Bone marrow (tissue), 2 donors: Measurements from ENCODE around the gene BDKRB1.

Source experiments
- DNase-seq, 2 donors: peaks; one replicate each; lab custom pipeline; 2025; lab: John Stamatoyannopoulos, UW

Gene BDKRB1

GRCh38 chr14:96255501-96256366 lies at the start of gene BDKRB1:
Gene BDKRB1 (plus strand): TSS chr14:96256210. CDS start chr14:96263683, 7,473 bp downstream.
- DNase-seq: no peak

- DNase-seq: no peak
Observed at GRCh38 chr14:96206461-96206860, 49.5 kb upstream of the BDKRB1 start.

GRCh38 chr14:96207686-96208085 lies 48.3 kb upstream of the BDKRB1 start:
- no peak for DNase-seq

- DNase-seq: no peak
Observed at GRCh38 chr14:96208739-96209138, 47.3 kb upstream of the BDKRB1 start.

- DNase-seq: no peak
Observed at GRCh38 chr14:96212140-96212539, 43.9 kb upstream of the BDKRB1 start.

GRCh38 chr14:96212896-96213295 lies 43.1 kb upstream of the BDKRB1 start:
- DNase-seq: no peak

GRCh38 chr14:96213871-96214465 lies 42.0 kb upstream of the BDKRB1 start:
- no peak for DNase-seq

- no peak for DNase-seq
Observed at GRCh38 chr14:96214793-96215192, 41.2 kb upstream of the BDKRB1 start.

GRCh38 chr14:96215452-96216244 lies 40.4 kb upstream of the BDKRB1 start:
- no peak for DNase-seq

GRCh38 chr14:96216627-96217026 lies 39.4 kb upstream of the BDKRB1 start:
- DNase-seq: no peak

- DNase-seq: no peak
Observed at GRCh38 chr14:96217376-96217913, 38.6 kb upstream of the BDKRB1 start.

GRCh38 chr14:96221109-96221650 lies 34.8 kb upstream of the BDKRB1 start:
- no peak for DNase-seq

GRCh38 chr14:96221841-96222240 lies 34.2 kb upstream of the BDKRB1 start:
- DNase-seq: no peak

GRCh38 chr14:96224480-96225096 lies 31.4 kb upstream of the BDKRB1 start:
- no peak for DNase-seq

GRCh38 chr14:96225213-96225612 lies 30.8 kb upstream of the BDKRB1 start:
- no peak for DNase-seq

- no peak for DNase-seq
Observed at GRCh38 chr14:96225745-96226151, 30.3 kb upstream of the BDKRB1 start.

GRCh38 chr14:96227428-96227827 lies 28.6 kb upstream of the BDKRB1 start:
- DNase-seq: no peak

GRCh38 chr14:96229315-96229714 lies 26.7 kb upstream of the BDKRB1 start:
- DNase-seq: no peak

- DNase-seq: no peak
Observed at GRCh38 chr14:96231056-96231455, 25.0 kb upstream of the BDKRB1 start.

- no peak for DNase-seq
Observed at GRCh38 chr14:96231526-96232130, 24.4 kb upstream of the BDKRB1 start.

- no peak for DNase-seq
Observed at GRCh38 chr14:96232506-96232905, 23.5 kb upstream of the BDKRB1 start.
